Endothelial cell (in vitro differentiated cells): ENCODE results near the gene SIRPB2. TPM values are rescaled to one million over a fixed set of nuclear protein-coding genes. Genes with fewer than 3 reads are reported as not detected.

Source experiments
- DNase-seq: peaks from one replicate; pipeline ENCODE4 v3.0.0; 2021; ENCODE audit warnings: low spot score
- H3K27ac Mint-ChIP-seq: one replicate; pipeline ENCODE4 v1.8.0; 2021; ENCODE audit warnings: mixed read lengths, inconsistent platforms; ENCODE audit not compliant: unreplicated experiment
- H3K27me3 Mint-ChIP-seq: one replicate; pipeline ENCODE4 v1.8.0; 2021; ENCODE audit warnings: mild to moderate bottlenecking, moderate library complexity, mixed read lengths, inconsistent platforms; ENCODE audit not compliant: unreplicated experiment
- H3K36me3 Mint-ChIP-seq: one replicate; pipeline ENCODE4 v1.8.0; 2021; ENCODE audit warnings: mild to moderate bottlenecking, low read depth, mixed read lengths, inconsistent platforms; ENCODE audit not compliant: unreplicated experiment
- H3K4me1 Mint-ChIP-seq: one replicate; pipeline ENCODE4 v1.8.0; 2021; ENCODE audit warnings: mild to moderate bottlenecking, mixed read lengths, inconsistent platforms; ENCODE audit not compliant: unreplicated experiment
- H3K4me3 Mint-ChIP-seq: one replicate; pipeline ENCODE4 v1.8.0; 2021; ENCODE audit warnings: mild to moderate bottlenecking, mixed read lengths, inconsistent platforms; ENCODE audit not compliant: unreplicated experiment
- H3K9me3 Mint-ChIP-seq: one replicate; pipeline ENCODE4 v1.8.0; 2021; ENCODE audit warnings: mixed read lengths, inconsistent platforms; ENCODE audit not compliant: unreplicated experiment
- long read RNA-seq: library from polyadenylated mRNA; unstranded; transcript quantifications from one replicate; pipeline ENCODE4 v2.0.0, GENCODE V29; 2020; ENCODE audit not compliant: unreplicated experiment
- total RNA-seq: library from RNA; stranded (reverse); fragmentation: NEBNext Ultra II Directional; extraction: Animal tissue kit (Norgen Biotek cat#: 25700); gene quantifications from one replicate; pipeline ENCODE4 v1.2.1, GENCODE V29; 2021; ENCODE audit not compliant: unreplicated experiment
- TF ChIP-seq, protein P1 (sequence below): fragments of 200-600 bp; sonication (generic); IDR thresholded peaks from one replicate; pipeline ENCODE4 v1.5.0; 2021; ENCODE audit warnings: antibody characterized with exemption; ENCODE audit not compliant: unreplicated experiment

The SIRPB2 gene
- total RNA-seq, result 41.5 TPM
- long read RNA-seq, partial matches to known transcripts, result 1 of 5 reads
- long read RNA-seq, other reads (novel, unspliced or antisense), result 0 of 5 reads

DNA sequence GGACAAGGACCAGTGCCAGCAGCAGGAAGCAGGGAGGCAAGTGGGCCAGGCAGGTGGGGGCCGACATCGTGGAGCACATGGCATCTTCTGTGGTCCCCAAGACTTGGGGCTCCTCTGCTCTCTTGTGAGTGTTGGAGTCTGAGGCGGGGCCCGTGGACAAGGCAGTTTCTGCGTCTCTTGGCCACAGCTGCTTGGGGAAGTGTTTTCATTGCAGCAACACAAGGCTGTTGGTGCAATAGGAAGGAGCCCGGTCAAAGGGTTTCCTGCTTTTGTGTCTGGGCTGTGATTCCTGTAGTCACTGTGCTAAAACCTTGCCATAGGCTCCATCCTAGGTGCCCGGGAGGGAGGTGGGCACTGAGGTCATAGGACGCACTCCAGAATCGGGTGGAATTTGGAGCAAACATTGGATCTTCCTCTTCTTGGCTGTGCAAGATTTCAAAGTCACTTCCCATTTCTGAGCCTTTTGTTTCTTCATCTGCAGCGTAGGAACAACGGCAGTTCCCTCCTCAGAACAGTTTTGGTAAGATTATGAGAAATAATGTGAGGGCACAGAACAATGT is at the start of gene SIRPB2:
Gene SIRPB2 (minus strand): TSS at position 140 of the 560 bp plus-strand sequence. CDS start 61 bp downstream, at position 79.
- Mint-ChIP-seq H3K27ac (peak within 1 kb of the TSS; percentile 98), H3K4me3 (peak within 1 kb of the TSS; percentile 85), H3K9me3 (no peaks in the 10 kb centered on the region), H3K4me1 (peaks cover 50% of the 10 kb centered on the region), H3K36me3 (peaks cover 11% of the 10 kb centered on the region), H3K27me3 (no peaks in the 10 kb centered on the region)
- peak; percentile 66 for DNase-seq
- TF ChIP-seq, protein P1, sequence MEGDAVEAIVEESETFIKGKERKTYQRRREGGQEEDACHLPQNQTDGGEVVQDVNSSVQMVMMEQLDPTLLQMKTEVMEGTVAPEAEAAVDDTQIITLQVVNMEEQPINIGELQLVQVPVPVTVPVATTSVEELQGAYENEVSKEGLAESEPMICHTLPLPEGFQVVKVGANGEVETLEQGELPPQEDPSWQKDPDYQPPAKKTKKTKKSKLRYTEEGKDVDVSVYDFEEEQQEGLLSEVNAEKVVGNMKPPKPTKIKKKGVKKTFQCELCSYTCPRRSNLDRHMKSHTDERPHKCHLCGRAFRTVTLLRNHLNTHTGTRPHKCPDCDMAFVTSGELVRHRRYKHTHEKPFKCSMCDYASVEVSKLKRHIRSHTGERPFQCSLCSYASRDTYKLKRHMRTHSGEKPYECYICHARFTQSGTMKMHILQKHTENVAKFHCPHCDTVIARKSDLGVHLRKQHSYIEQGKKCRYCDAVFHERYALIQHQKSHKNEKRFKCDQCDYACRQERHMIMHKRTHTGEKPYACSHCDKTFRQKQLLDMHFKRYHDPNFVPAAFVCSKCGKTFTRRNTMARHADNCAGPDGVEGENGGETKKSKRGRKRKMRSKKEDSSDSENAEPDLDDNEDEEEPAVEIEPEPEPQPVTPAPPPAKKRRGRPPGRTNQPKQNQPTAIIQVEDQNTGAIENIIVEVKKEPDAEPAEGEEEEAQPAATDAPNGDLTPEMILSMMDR, result no peak

DNA sequence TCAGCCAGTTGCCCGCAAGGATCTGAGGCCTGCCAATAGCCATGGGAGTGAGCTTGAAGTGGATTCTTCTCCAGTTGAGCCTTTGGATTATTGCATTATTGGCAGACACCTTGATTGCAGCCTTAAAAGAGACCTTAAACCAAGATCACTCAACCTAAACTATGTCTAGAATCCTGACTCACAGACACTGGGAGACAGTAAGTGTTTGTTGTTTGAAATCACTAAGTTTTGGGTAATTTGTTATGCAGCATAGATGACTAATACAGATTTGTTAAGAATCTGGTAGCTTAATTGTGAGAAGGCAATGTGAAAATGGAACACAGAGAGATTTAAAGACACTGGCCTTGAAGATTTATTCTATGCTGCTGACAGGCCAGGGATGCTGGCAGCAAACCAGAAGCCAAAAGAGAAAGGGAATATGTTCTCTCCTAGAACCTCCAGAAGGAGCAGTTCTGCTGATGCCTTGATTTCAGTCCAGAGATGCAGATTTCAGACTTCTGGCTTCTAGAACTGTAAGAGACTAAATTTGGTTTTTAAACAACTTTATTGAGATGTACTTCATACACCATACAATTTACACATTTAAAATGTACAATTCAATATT is 48.7 kb upstream of the SIRPB2 start:
- H3K4me1 Mint-ChIP-seq, result no peaks in the 10 kb centered on the region
- no peaks in the 10 kb centered on the region for H3K9me3 Mint-ChIP-seq
- DNase-seq, result no peak
- H3K4me3 Mint-ChIP-seq, result no peak overlapping the region
- TF ChIP-seq, protein P1, result no peak
- H3K36me3 Mint-ChIP-seq, result no peaks in the 10 kb centered on the region
- no peak overlapping the region for H3K27ac Mint-ChIP-seq
- peaks cover 2% of the 10 kb centered on the region for H3K27me3 Mint-ChIP-seq

DNA sequence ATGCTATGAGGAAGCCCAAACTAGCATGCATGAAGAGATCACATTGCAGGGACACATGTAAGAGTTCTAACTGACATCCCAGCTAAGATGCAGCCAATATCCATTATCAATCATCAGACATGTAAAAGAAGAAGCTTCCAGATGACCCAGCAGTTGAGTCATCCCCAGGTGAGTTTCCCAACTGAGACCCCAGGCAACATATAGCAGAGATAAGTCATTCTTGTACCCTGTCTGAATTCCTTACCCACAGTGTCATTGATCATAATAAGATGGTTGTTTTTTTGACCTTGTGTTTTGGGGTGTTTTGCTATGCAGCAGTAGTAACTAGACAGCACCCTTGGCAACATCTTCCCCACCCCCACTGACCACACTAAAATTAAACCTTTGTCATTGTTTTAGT is 47.4 kb upstream of the SIRPB2 start:
- Mint-ChIP-seq H3K9me3 (no peaks in the 10 kb centered on the region), H3K36me3 (no peaks in the 10 kb centered on the region), H3K4me1 (no peaks in the 10 kb centered on the region), H3K4me3 (no peak overlapping the region), H3K27ac (no peak overlapping the region), H3K27me3 (no peaks in the 10 kb centered on the region)
- no peak for DNase-seq
- TF ChIP-seq, protein P1, result no peak

DNA sequence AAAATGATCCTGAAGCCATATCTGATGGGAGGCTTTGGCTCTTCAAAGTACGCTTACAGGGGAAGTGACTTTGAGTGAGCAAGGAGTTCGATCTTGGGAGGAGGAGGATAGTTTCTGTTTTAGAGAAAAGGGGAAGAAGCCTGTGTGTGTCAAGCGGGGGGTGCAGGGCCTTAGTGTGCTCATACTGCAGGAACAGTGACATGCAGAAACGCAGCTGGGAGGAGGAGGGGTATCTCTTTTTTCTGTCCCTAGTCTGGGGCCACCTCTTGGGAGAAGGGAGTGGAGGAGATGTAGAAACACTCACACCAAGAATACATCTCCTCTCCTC is 46.5 kb upstream of the SIRPB2 start:
- Mint-ChIP-seq H3K36me3 (no peaks in the 10 kb centered on the region), H3K27me3 (no peaks in the 10 kb centered on the region), H3K27ac (no peak overlapping the region), H3K9me3 (no peaks in the 10 kb centered on the region), H3K4me1 (no peaks in the 10 kb centered on the region), H3K4me3 (no peak overlapping the region)
- TF ChIP-seq, protein P1, result no peak
- DNase-seq, result no peak
